ENCODE results near the gene DIP2C. TPM values are rescaled to one million over a fixed set of nuclear protein-coding genes. Genes with fewer than 3 reads are reported as not detected.

DIP2C gene
- total RNA-seq, 1 experiment from 2014 or later = 11.4 TPM

DNA sequence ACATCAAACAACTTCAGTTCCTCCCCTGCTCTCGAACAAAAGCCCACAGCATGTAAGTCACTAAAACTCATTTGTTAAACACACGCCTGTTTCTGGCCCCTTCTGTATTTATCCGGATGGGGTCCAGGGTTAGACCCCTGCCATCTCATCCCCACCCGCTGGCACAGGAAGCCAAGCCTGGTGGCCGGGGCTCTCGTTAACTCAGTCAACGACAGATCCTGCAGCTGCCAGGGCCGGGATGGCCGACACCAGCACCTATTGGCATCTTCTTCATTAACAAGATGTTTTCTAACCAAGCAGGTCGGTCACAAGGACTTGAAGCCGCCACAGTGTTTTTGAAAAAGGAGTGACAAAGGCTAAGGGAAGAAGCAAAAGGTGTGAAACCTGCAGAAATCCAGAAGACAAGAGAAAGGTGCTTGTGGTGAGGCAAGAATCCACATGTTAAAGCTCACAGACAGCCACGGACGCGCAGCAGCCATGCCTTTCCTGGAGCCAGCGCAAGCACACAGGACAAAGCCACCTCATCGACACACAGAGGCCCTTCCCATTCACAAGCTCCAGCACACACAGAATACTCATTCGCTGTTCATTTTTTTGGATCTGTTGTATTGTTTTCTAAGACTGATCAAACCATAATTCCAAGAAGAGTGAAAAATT is 202.7 kb downstream of the DIP2C start:
- TF ChIP-seq, protein P1, sequence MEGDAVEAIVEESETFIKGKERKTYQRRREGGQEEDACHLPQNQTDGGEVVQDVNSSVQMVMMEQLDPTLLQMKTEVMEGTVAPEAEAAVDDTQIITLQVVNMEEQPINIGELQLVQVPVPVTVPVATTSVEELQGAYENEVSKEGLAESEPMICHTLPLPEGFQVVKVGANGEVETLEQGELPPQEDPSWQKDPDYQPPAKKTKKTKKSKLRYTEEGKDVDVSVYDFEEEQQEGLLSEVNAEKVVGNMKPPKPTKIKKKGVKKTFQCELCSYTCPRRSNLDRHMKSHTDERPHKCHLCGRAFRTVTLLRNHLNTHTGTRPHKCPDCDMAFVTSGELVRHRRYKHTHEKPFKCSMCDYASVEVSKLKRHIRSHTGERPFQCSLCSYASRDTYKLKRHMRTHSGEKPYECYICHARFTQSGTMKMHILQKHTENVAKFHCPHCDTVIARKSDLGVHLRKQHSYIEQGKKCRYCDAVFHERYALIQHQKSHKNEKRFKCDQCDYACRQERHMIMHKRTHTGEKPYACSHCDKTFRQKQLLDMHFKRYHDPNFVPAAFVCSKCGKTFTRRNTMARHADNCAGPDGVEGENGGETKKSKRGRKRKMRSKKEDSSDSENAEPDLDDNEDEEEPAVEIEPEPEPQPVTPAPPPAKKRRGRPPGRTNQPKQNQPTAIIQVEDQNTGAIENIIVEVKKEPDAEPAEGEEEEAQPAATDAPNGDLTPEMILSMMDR (IDR thresholded peaks at IDR 0.05; ENCODE audit: insufficient read depth in 1 of 2, low read depth in 1 of 2, low read length in 1 of 2, severe bottlenecking in 1 of 2, unreplicated experiment in 1 of 2) = no peak
- Mint-ChIP-seq H3K4me3 (ENCODE audit: unreplicated experiment) (no peak overlapping the region), H3K27me3 (ENCODE audit: insufficient read depth, unreplicated experiment) (no peaks in the 10 kb centered on the region), H3K36me3 (ENCODE audit: insufficient read depth, unreplicated experiment) (no peaks in the 10 kb centered on the region), H3K27ac (ENCODE audit: unreplicated experiment) (no peak overlapping the region), H3K4me1 (ENCODE audit: low read depth, unreplicated experiment) (no peaks in the 10 kb centered on the region), H3K9me3 (ENCODE audit: unreplicated experiment) (no peaks in the 10 kb centered on the region)
- peak in 1 of 2 experiments; percentile 17 for DNase-seq
- CTCF ChIA-PET = no interaction called here
- Histone ChIP-seq H3K27me3 (replicated peaks; ENCODE audit: control insufficient read depth, insufficient read depth, low read length) (no peaks in the 10 kb centered on the region), H3K36me3 (ENCODE audit: control insufficient read depth, insufficient read depth, low read length) (no peaks in the 10 kb centered on the region), H3K4me1 (no peaks in the 10 kb centered on the region), H3K4me3 (ENCODE audit: low read depth, low read length) (no peak overlapping the region), H3K9me3 (no peaks in the 10 kb centered on the region)
- no TSS peak for BruUV-seq (replicated peaks)
- POLR2A ChIA-PET = no interaction called here
- intact Hi-C loops (cut with micrococcal nuclease; ENCODE audit: unreplicated experiment) = no loop called here

DNA sequence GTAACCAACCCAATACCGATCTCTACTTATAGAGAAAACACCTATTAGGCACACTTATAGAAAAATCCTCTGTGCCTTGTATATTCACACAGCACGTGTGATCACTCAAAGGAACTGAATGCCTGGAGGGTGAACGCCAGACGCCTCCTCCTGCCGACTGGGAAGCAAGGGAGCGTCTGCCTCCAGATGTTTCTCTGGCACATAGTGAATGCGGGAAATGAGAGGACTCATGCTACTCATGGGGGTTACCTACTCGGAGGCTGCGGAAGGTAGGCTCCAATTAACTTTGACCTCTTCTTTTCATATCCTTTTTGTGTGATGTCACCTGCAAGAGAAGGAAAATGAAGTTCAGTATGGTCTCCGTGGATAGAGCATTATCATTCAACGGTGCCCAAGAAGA is 203.3 kb downstream of the DIP2C start:
- H3K9me3 ChIP-seq = no peaks in the 10 kb centered on the region
- POLR2A ChIA-PET = no interaction called here
- H3K27me3 ChIP-seq (replicated peaks; ENCODE audit: control insufficient read depth, insufficient read depth, low read length) = no peaks in the 10 kb centered on the region
- CTCF ChIA-PET = no interaction called here
- peak in 1 of 2 experiments; percentile 16 for DNase-seq
- no peaks in the 10 kb centered on the region for H3K36me3 ChIP-seq (ENCODE audit: control insufficient read depth, insufficient read depth, low read length)
- no peak overlapping the region for H3K27ac Mint-ChIP-seq (ENCODE audit: unreplicated experiment)
- H3K4me1 Mint-ChIP-seq (ENCODE audit: low read depth, unreplicated experiment) = no peaks in the 10 kb centered on the region
- H3K4me1 ChIP-seq = no peaks in the 10 kb centered on the region
- intact Hi-C loops (cut with micrococcal nuclease; ENCODE audit: unreplicated experiment) = no loop called here
- no peak overlapping the region for H3K4me3 Mint-ChIP-seq (ENCODE audit: unreplicated experiment)
- no peaks in the 10 kb centered on the region for H3K36me3 Mint-ChIP-seq (ENCODE audit: insufficient read depth, unreplicated experiment)
- no TSS peak for BruUV-seq (replicated peaks)
- TF ChIP-seq, protein P1 (IDR thresholded peaks at IDR 0.05; ENCODE audit: insufficient read depth in 1 of 2, low read depth in 1 of 2, low read length in 1 of 2, severe bottlenecking in 1 of 2, unreplicated experiment in 1 of 2) = no peak
- no peaks in the 10 kb centered on the region for H3K27me3 Mint-ChIP-seq (ENCODE audit: insufficient read depth, unreplicated experiment)
- H3K9me3 Mint-ChIP-seq (ENCODE audit: unreplicated experiment) = no peaks in the 10 kb centered on the region
- H3K4me3 ChIP-seq (ENCODE audit: low read depth, low read length) = no peak overlapping the region

DNA sequence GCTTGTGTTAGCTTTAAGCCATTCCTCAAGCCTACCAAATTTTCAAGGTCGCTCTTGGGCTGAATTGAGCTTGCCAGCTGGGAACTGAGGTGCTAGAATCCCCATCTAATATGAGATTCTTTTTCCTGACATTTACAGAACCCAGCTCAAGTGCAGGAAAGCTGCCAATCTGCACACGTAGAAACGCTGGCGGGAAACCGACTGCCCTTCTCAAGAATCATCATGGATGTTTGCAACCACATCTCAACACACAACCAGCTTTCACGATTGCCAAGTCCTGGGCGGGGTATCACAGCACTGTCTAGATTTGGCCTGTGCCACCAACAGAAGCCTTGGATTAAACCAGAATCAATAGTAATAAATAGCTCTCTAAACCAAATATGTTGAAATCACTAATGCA is 203.7 kb downstream of the DIP2C start:
- no peaks in the 10 kb centered on the region for H3K36me3 ChIP-seq (ENCODE audit: control insufficient read depth, insufficient read depth, low read length)

More for the DNA sequence above, 203.7 kb downstream of the DIP2C start:
- CTCF ChIA-PET = no interaction called here
- DNase-seq = no peak
- Histone ChIP-seq H3K27me3 (replicated peaks; ENCODE audit: control insufficient read depth, insufficient read depth, low read length) (no peaks in the 10 kb centered on the region), H3K4me1 (no peaks in the 10 kb centered on the region), H3K4me3 (ENCODE audit: low read depth, low read length) (no peak overlapping the region), H3K9me3 (no peaks in the 10 kb centered on the region)
- TF ChIP-seq, protein P1 (IDR thresholded peaks at IDR 0.05; ENCODE audit: insufficient read depth in 1 of 2, low read depth in 1 of 2, low read length in 1 of 2, severe bottlenecking in 1 of 2, unreplicated experiment in 1 of 2) = no peak
- Mint-ChIP-seq H3K4me1 (ENCODE audit: low read depth, unreplicated experiment) (no peaks in the 10 kb centered on the region), H3K9me3 (ENCODE audit: unreplicated experiment) (no peaks in the 10 kb centered on the region), H3K36me3 (ENCODE audit: insufficient read depth, unreplicated experiment) (no peaks in the 10 kb centered on the region), H3K27ac (ENCODE audit: unreplicated experiment) (no peak overlapping the region), H3K27me3 (ENCODE audit: insufficient read depth, unreplicated experiment) (no peaks in the 10 kb centered on the region), H3K4me3 (ENCODE audit: unreplicated experiment) (no peak overlapping the region)
- POLR2A ChIA-PET = no interaction called here
- BruUV-seq (replicated peaks) = no TSS peak
- intact Hi-C loops (cut with micrococcal nuclease; ENCODE audit: unreplicated experiment) = no loop called here
